HG03378 (cell line): ENCODE results near the gene UBE2J1.

Source experiments
- ATAC-seq: cut with Tn5 transposase; IDR thresholded peaks from one replicate; pipeline ENCODE4 v1.9.1; 2021; ENCODE audit warnings: mild to moderate bottlenecking, moderate library complexity; ENCODE audit not compliant: unreplicated experiment

Gene UBE2J1

GRCh38 chr6:89368107-89368506 is 15.6 kb upstream of the UBE2J1 start:
- ATAC-seq, result no peak

- no peak for ATAC-seq
Observed at GRCh38 chr6:89364586-89364985, 12.1 kb upstream of the UBE2J1 start.

GRCh38 chr6:89361171-89361570 is 8.6 kb upstream of the UBE2J1 start:
- no peak for ATAC-seq

GRCh38 chr6:89360415-89360999 is 8.0 kb upstream of the UBE2J1 start:
- peak; percentile 63 for ATAC-seq

- no peak for ATAC-seq
Observed at GRCh38 chr6:89359561-89359960, 7.0 kb upstream of the UBE2J1 start.

- ATAC-seq, result peak; percentile 43
Observed at GRCh38 chr6:89357390-89357789, 4.9 kb upstream of the UBE2J1 start.

- no peak for ATAC-seq
Observed at GRCh38 chr6:89356642-89357170, 4.2 kb upstream of the UBE2J1 start.

GRCh38 chr6:89355511-89356194 is 3.1 kb upstream of the UBE2J1 start:
- ATAC-seq, result no peak

GRCh38 chr6:89353702-89354392 is 1.3 kb upstream of the UBE2J1 start:
- peak; percentile 20 for ATAC-seq

GRCh38 chr6:89353118-89353556 is 615 bp upstream of the UBE2J1 start:
- no peak for ATAC-seq

GRCh38 chr6:89351671-89352277 is 748 bp downstream of the UBE2J1 start:
- ATAC-seq, result no peak

- peak; percentile 55 for ATAC-seq
Observed at GRCh38 chr6:89350281-89350966, 2.1 kb downstream of the UBE2J1 start.

GRCh38 chr6:89348372-89348771 is 4.2 kb downstream of the UBE2J1 start:
- ATAC-seq, result no peak

- ATAC-seq, result no peak
Observed at GRCh38 chr6:89347825-89348224, 4.7 kb downstream of the UBE2J1 start.

GRCh38 chr6:89346433-89346832 is 6.1 kb downstream of the UBE2J1 start:
- ATAC-seq, result no peak

- ATAC-seq, result no peak
Observed at GRCh38 chr6:89339565-89339964, 13.0 kb downstream of the UBE2J1 start.

- ATAC-seq, result no peak
Observed at GRCh38 chr6:89335164-89335563, 17.4 kb downstream of the UBE2J1 start.

GRCh38 chr6:89330910-89331309 is 21.6 kb downstream of the UBE2J1 start:
- no peak for ATAC-seq

- ATAC-seq, result no peak
Observed at GRCh38 chr6:89328976-89329375, 23.5 kb downstream of the UBE2J1 start.

- no peak for ATAC-seq
Observed at GRCh38 chr6:89324304-89324703, 28.2 kb downstream of the UBE2J1 start.

GRCh38 chr6:89323511-89323971 is 29.0 kb downstream of the UBE2J1 start:
- ATAC-seq, result no peak
